Measurements from ENCODE around the gene SESTD1. TPM values are rescaled to one million over a fixed set of nuclear protein-coding genes. Genes with fewer than 3 reads are reported as not detected.
"Not testable (repeated sequence)": the region's sequence is repeated elsewhere in the genome, so short reads cannot be mapped to it uniquely, and the experiment has no call there.

Gene SESTD1
- total RNA-seq, 2 donors from 2014 or later, result 7.7 to 35.4 TPM

- 93% methylated on average over 2 of the region's 2 CpGs for WGBS
Observed at GRCh38 chr2:179247318-179248023, 17.2 kb downstream of the SESTD1 start.

GRCh38 chr2:179245843-179246242, 18.8 kb downstream of the SESTD1 start:
- H3K4me1 ChIP-seq (replicated peaks); H3K4me3 ChIP-seq; H3K27me3 ChIP-seq (replicated peaks; ENCODE audit: insufficient read depth); H3K36me3 ChIP-seq; intact Hi-C loops (cut with DNase I); DNase-seq (ENCODE audit: low spot score); H3K9me3 ChIP-seq; H3K27ac ChIP-seq: not testable (repeated sequence)
- WGBS, result 85% methylated on average over 10 of the region's 10 CpGs

More at GRCh38 chr2:179247318-179248023, 17.2 kb downstream of the SESTD1 start:
- TF ChIP-seq CTCF (IDR thresholded peaks at IDR 0.05) (no peak), POLR2A (IDR thresholded peaks at IDR 0.05) (no peak), POLR2AphosphoS5 (IDR thresholded peaks at IDR 0.05) (no peak)
- DNase-seq (ENCODE audit: low spot score), result no peak
- intact Hi-C loops (cut with DNase I), result no loop called here
- Histone ChIP-seq H3K36me3 (no peaks in the 10 kb centered on the region), H3K27ac (no peak overlapping the region), H3K9me3 (no peaks in the 10 kb centered on the region), H3K4me1 (replicated peaks) (no peaks in the 10 kb centered on the region), H3K27me3 (replicated peaks; ENCODE audit: insufficient read depth) (no peaks in the 10 kb centered on the region), H3K4me3 (no peak overlapping the region)

GRCh38 chr2:179243046-179243445, 21.6 kb downstream of the SESTD1 start:
- Histone ChIP-seq H3K27me3 (replicated peaks; ENCODE audit: insufficient read depth) (no peaks in the 10 kb centered on the region), H3K4me1 (replicated peaks) (no peaks in the 10 kb centered on the region), H3K9me3 (no peaks in the 10 kb centered on the region), H3K27ac (no peak overlapping the region), H3K4me3 (no peak overlapping the region), H3K36me3 (no peaks in the 10 kb centered on the region)
- no peak for DNase-seq (ENCODE audit: low spot score)
- no peak for TF ChIP-seq POLR2A (IDR thresholded peaks at IDR 0.05)
- no peak for TF ChIP-seq POLR2AphosphoS5 (IDR thresholded peaks at IDR 0.05)
- no peak for TF ChIP-seq CTCF (IDR thresholded peaks at IDR 0.05)
- intact Hi-C loops (cut with DNase I), result no loop called here
- WGBS, result 31% methylated on average over 1 of the region's 1 CpG

GRCh38 chr2:179240481-179241451, 23.9 kb downstream of the SESTD1 start:
- 72% methylated on average over 4 of the region's 4 CpGs for WGBS
- Histone ChIP-seq H3K4me1 (replicated peaks) (no peaks in the 10 kb centered on the region), H3K27ac (no peak overlapping the region), H3K36me3 (no peaks in the 10 kb centered on the region), H3K9me3 (no peaks in the 10 kb centered on the region), H3K4me3 (no peak overlapping the region), H3K27me3 (replicated peaks; ENCODE audit: insufficient read depth) (no peaks in the 10 kb centered on the region)
- no peak for DNase-seq (ENCODE audit: low spot score)
- no peak for TF ChIP-seq POLR2AphosphoS5 (IDR thresholded peaks at IDR 0.05)
- intact Hi-C loops (cut with DNase I), result no loop called here

GRCh38 chr2:179239838-179240237, 24.8 kb downstream of the SESTD1 start:
- DNase-seq (ENCODE audit: low spot score), result no peak
- intact Hi-C loops (cut with DNase I), result no loop called here
- Histone ChIP-seq H3K27ac (no peak overlapping the region), H3K27me3 (replicated peaks; ENCODE audit: insufficient read depth) (no peaks in the 10 kb centered on the region), H3K36me3 (no peaks in the 10 kb centered on the region), H3K4me1 (replicated peaks) (no peaks in the 10 kb centered on the region), H3K4me3 (no peak overlapping the region), H3K9me3 (no peaks in the 10 kb centered on the region)
- WGBS, result 95% methylated on average over 2 of the region's 2 CpGs
- TF ChIP-seq POLR2AphosphoS5 (IDR thresholded peaks at IDR 0.05), result no peak

GRCh38 chr2:179239195-179239594, 25.4 kb downstream of the SESTD1 start:
- no peaks in the 10 kb centered on the region for H3K4me1 ChIP-seq (replicated peaks)
- no peak for DNase-seq (ENCODE audit: low spot score)
- H3K27me3 ChIP-seq (replicated peaks; ENCODE audit: insufficient read depth), result no peaks in the 10 kb centered on the region
- H3K4me3 ChIP-seq, result no peak overlapping the region
- H3K36me3 ChIP-seq, result no peaks in the 10 kb centered on the region
- TF ChIP-seq POLR2AphosphoS5 (IDR thresholded peaks at IDR 0.05), result no peak
- TF ChIP-seq CTCF (IDR thresholded peaks at IDR 0.05), result no peak
- no peak for TF ChIP-seq POLR2A (IDR thresholded peaks at IDR 0.05)
- intact Hi-C loops (cut with DNase I), result no loop called here
- H3K27ac ChIP-seq, result no peak overlapping the region
- H3K9me3 ChIP-seq, result no peaks in the 10 kb centered on the region

Measured in prostate gland (tissue), 2 donors.